Tongue (tissue), 2 donors: ENCODE measurements around the gene CACNG8. TPM values are rescaled to one million over a fixed set of nuclear protein-coding genes. Genes with fewer than 3 reads are reported as not detected.
A peak's percentile ranks its signal among the peaks of the same experiment; 100 is the strongest.

Experiments
- DNase-seq: peaks from one replicate; pipeline ENCODE4 v3.0.0-alpha.2; 2015
- total RNA-seq: library from RNA; depleted of rRNA; stranded (reverse); fragments of >200 nt; gene quantifications from one replicate; pipeline ENCODE4 v1.2.3, GENCODE V29; 2014

CACNG8 gene
- total RNA-seq, 1 donor from 2014 or later = 0.10 TPM

DNA sequence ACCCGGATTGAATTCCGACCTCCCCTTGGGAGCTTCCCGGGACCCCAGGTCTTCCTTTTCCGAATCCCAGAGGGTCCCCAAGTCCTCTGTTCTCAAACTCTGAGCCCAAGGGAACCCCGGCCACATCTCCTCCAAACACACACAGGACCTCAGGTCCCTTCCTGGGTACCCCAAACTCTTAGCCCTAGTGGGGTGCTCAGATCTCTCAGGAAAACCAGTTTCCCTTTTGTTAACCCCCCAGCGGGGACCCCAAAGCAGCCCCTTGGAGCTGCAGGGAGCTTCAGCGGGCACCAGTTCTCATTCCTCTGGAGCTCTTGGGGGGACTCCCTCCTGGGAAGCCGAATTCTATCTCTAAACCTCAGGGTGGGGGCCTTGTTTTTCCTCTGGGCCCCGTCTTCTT is 29.5 kb downstream of the CACNG8 start:
- DNase-seq = no peak

DNA sequence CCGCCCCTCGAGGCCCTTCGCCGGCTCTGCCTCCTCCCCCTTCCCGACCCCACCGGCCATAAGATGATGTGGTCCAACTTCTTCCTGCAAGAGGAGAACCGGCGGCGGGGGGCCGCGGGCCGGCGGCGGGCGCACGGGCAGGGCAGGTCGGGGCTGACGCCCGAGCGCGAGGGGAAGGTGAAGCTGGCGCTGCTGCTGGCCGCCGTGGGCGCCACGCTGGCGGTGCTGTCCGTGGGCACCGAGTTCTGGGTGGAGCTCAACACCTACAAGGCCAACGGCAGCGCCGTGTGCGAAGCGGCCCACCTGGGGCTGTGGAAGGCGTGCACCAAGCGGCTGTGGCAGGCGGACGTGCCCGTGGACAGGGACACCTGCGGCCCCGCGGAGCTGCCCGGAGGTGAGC is 30.1 kb downstream of the CACNG8 start:
- no peak for DNase-seq

DNA sequence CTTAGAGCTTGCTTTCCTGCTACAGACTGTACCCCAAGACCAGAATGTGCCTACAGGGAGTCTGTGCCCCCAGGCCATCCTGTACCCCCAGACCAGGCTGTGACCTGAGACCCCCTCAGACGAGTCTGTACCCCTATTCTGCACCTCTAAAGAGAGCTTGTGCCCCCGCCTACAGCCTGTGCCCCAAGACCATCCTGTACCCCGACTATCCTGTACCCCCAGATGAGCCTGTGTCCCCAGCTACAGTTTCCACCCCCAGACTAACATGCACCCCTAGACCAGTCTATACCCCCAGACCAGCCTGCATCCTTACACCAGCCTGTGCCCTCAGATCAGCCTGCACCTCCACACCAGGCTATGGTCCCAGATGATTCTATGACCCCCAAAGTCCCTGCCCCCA is 30.7 kb downstream of the CACNG8 start:
- DNase-seq = no peak

DNA sequence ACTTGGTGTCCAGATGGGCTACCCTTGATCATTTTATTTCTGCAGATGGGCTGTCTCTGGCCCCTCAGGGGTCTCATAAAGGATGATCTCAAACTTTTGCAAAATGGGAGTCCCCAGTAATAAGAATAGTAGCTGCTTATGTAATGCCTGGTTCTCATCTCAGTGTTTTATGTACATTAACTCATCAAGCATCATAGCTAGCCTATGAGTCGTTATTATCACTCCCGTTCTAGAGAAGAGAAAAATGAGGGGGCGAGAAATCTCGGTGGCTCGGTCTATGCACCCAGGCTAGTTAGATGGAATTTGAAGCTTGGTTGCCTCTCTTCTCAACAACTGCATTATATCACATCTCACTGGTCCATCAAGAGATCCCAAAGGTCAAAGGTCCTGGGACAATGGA is 32.1 kb downstream of the CACNG8 start:
- DNase-seq = no peak

DNA sequence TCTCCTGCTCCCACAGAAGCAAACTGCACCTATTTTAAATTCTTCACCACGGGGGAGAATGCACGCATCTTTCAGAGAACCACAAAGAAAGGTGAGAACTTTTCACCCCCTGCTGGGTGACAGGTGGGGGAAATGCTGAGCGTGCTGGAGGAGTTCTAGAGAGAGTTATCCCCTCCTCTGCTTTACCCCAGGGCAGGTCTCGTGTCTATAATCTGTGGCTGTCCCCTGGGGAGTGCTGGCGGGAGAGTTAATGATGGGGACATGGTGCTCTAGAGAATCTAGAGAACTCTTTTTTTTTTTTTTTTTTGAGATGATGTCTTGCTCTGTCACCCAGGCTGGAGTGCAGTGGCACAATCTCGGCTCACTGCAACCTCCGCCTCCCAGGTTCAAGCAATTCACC is 35.5 kb downstream of the CACNG8 start:
- DNase-seq = no peak

DNA sequence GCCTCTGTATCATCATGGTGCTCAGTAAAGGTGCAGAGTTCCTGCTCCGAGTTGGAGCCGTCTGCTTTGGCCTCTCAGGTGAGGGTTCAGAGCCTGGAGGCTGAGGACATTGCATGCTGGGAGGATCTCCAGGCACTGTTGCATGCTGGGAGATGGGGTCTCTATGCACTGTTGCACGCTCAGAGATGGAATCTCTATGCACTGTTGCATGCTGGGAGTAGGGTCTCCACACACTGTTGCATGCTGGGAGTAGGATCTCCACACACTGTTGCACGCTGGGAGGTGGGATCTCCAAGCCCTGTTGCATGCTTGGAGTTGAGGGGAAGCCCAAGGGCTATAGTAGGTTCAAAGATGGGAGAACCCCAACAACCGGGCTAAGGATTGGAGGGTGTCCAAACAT is 37.0 kb downstream of the CACNG8 start:
- no peak for DNase-seq

DNA sequence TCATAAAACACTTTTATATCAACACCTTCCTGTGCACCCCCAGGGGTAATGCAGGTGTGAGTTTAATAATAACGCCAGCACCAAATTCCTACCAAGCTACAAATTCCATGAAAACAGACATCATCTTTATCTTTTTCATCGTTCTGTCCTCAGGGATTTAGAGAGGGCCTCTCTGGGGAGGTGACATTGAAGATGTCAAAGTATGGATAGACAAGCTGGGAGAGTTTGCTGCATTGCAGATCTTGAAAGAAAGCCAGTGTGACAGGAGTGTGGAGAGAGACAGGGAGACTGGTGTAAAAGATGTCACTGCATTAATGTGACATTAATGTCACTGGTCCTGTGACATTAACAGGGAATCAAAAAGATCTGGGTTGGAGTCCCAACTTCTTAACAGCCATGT is 38.8 kb downstream of the CACNG8 start:
- no peak for DNase-seq

DNA sequence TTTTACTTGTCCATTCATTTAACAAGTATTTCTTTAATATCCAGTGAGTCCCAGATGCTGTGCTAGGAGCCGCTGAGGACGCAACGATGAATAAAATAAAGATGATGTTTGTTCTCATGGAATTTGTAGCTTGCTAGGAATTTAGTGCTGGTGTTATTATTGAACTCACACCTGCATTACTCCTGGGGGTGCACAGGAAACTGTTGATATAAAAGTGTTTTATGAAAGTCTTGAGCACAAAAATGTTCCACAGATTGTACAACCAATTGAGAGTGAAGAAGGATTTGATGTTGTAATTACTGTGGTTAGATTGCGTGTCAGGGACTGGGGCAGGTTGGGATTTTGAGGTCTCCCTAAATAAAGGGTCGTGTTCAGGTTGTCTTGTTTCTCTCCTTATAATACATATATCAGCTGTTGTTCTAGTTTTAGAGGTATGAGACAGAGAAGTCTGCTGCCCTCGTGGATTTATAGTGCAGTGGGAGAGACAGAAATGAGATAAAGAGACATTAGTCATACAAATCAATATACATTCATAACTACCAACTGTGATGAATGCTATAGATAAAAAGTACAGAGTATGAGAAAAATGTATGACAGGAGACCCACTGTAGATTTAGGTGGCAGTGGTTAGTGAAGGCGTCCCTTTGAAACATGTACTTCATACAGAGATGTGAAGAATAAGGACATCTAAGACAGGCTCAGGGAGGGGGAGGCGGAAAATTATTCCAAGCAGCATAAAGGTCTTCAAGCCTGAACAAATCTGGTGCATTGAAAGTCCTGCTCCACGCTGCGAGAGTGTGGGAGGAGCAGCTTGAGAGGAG is 40.0 kb downstream of the CACNG8 start:
- no peak for DNase-seq

DNA sequence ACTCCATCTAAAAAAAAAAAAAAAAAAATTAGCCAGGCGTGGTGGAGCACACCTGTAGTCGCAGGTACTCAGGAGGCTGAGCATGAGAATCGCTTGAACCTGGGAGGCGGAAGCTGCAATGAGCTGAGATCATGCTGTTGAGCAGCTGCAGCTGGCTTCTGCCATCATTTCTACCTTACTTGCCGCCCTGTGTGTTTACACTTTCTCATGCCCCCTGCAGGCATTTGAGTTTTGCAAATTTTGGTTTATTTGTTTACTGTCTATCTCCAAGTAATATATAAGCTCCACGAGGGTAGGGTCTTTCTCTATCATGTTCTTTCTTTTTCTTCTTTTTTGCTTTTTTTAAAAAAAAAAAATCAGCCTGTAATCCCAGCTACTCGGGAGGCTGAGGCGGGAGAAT is 46.7 kb downstream of the CACNG8 start:
- DNase-seq = no peak

DNA sequence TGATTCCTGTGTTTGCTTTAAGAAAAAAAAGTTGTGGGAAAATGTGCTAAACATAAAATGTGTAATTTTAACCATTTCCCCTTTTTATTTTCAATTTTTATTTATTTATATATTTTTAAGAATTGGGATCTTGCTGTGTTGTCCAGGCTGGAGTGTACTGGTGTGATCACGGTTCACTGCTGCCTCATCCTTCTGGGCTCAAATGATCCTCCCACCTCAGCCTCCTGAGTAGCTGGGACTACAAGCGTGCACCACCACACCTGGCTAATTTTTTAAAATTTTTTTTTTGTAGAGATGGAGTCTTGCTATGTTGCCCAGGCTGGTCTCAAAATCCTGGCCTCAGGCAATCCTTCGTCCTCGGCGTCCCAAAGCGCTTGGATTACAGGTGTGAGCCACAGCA is 47.7 kb downstream of the CACNG8 start:
- DNase-seq = no peak

DNA sequence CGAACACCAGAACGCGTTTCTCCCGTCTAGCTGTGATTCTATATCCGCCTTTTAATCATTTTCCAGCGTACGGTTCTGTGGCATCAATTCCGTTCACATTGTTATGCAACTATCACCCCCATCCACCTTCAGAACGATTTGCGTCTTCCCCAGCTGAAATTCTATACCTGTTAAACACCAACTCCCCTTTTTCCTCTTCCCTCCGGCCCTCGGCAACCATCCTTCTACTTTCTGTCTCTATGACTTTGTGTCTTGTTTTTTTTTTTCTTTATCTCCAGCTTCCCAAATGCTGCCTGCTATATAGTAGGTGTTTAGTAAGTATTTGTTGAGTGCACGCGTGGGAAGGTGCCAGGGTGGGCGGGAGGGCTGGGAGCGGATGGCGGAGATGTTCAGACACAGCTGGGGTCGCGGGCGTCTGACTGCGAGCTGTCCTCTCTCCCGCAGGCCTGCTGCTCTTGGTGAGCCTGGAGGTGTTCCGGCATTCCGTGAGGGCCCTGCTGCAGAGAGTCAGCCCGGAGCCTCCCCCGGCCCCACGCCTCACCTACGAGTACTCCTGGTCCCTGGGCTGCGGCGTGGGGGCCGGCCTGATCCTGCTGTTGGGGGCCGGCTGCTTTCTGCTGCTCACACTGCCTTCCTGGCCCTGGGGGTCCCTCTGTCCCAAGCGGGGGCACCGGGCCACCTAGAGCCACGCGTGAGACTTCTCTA is 48.9 kb downstream of the CACNG8 start:
- DNase-seq = no peak

DNA sequence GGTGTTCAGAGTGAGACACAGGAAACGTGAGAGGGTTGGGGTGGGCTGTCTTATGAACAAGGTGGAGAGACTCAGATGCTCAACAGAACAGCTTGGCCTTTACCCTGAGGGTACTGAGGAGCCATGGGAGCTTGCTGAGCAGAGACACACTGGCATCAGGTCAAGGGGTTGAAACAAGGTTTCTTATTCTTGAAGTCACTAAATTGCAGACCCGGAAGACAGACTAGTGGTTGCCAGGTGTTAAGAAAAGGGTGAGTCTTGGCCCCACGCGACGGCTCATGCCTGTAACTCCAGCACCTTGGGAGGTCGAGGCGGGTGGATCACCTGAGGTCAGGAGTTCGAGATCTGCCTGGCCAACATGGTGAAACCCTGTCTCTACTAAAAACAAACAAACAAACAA is 51.1 kb downstream of the CACNG8 start:
- DNase-seq = no peak

DNA sequence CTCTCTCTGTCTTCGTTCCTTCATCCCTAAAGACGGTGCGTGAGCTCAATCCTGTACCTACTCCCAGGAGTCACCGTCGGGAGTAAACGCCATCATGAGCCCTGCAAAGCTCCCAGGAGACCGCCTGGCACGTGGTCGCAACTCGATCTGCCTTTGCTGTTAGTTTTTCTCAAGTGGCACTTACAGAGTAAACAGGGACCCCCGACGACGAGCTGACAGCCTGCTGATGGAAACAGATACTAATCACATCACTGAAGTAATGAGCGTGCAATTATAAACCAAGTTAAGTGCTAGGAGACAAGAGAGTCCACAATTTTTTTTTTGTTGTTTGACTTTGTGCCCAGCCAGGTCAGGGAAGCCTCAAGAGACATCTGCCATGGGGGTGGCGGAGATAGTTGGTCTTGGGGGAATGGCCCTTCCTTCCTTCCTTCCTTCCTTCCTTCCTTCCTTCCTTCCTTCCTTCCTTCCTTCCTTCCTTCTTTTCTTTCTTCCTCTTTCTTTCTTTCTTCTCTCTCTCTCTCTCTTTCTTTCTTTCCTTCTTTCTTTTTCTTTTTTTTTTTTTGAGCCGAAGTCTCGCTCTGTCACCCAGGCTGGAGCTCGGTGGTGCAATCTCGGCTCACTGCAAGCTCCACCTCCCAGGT is 52.3 kb downstream of the CACNG8 start:
- peak; percentile 14 for DNase-seq

DNA sequence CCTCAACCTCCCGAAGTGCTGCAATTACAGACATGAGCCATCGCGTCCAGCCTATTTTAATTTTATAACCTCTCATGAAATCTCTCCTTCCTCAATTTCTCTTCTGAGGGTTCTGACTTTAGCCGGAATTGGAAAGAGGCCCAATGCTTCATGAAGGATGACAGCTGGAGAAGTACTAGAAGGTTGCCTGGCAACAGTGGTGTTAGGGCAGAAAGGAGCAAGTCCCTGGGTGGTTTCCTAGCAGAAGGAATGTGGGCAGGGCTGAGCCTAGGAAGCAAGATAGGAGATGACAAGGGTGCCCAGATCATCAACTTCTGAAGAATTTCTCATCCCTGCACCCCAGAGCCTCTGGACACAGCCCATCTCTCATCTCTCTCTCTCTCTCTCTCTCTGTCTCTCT is 54.5 kb downstream of the CACNG8 start:
- DNase-seq = peak; percentile 38

DNA sequence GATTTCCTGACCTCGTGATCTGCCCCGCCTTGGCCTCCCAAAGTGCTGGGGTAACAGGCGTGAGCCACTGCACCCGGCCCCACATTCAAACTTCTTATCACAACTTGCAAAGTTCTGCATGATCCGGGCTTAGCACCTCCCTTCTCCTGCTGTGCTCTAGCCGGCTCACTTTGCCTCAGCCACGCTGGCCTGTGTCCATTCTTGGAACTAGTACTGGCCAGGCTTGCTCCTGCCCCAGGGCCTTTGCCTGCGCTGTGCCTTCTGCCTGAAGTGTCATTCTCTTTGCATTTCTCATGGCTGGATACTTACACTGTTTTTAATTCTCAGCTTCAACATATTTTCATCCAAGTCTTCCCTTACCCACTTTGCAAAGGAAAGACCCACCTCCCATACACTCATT is 58.6 kb downstream of the CACNG8 start:
- DNase-seq = no peak

DNA sequence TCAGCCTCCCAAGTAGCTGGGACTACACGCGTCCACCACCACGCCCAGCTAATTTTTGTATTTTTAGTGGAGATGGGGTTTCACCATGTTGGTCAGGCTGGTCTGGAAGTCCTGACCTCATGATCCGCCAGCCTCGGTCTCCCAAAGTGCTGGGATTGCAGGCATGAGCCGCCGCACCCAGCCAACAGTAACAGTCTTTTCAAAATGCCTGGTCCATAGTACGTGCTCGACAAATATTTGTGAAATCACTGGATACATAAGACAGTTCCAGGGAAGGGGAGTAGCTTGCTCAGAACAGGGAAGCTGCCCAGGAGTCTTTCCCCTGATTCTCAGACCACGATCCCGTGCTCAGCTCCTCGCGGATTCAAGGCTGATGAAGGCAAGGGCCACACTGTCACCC is 59.2 kb downstream of the CACNG8 start:
- DNase-seq = no peak

DNA sequence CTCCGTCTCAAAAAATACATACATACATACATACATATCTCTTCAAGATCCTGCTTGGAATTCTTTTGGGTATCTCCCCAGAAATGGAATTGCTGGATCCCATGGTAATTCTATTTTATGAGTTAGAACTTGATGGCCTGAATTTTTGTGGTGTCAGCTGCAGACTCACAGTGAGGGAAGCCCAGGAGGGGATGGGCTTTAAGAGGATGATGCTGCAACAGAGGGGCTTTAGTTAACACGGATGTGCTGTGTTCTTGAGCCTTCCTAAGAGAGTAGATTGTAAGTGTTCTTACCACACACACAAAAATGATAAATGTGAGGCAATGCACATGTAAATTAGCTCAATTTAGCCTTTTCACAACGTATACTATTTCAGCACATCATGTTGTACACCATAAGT is 60.5 kb downstream of the CACNG8 start:
- no peak for DNase-seq

DNA sequence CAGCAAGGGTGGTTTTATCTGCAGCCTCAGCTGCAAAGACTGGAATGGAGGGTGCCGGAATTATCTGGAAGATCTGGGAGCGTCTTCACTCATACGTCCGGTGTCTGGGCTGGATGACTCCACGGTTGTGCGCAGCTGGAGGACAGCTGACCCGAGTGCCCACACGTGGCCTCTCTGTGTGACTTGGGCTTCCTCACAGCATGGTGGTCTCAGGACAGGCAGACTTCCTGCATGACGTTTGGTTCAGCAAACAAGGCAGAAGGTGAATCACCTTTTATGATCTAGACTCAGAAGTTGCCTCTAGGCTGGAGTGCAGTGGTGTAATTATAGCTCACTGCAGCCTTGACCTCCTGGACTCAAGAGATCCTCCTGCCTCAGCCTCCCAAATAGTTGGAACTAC is 61.9 kb downstream of the CACNG8 start:
- DNase-seq = no peak

DNA sequence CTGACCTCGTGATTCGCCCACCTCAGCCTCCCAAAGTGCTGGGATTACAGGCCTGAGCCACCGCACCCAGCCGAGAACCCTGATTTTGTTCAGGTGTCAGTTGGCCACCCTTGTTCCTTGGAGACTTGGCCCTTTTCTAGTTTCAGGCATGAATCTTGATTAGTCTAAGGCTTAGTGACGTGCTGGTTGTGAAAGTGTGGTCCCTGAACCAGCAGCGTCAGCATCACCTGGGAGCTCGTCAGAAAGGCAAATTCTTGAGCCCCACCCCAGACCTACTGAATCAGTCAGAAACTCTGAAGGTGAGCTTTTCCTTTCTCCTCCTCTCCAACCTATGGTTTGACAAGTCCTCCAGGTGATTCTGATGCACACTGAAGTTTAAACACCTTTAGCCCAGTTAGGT is 63.9 kb downstream of the CACNG8 start:
- DNase-seq = no peak

DNA sequence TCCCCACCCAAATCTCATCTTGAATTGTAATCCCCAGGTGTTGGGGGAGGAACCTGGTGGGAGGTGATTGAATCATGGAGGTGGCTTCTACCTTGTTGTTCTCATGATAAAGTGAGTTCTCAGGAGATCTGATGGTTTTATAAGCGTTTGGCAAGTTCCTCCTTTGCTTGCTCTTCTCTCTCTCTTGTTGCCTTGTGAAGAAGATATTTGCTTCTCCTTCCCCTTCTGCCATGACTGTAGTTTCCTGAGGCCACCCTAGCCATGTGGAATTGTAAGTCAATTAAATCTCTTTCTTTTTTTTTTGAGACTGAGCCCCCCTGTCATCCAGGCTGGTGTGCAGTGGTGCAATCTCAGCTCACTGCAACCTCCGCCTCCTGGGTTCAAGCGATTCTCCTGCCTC is 66.6 kb downstream of the CACNG8 start:
- no peak for DNase-seq

DNA sequence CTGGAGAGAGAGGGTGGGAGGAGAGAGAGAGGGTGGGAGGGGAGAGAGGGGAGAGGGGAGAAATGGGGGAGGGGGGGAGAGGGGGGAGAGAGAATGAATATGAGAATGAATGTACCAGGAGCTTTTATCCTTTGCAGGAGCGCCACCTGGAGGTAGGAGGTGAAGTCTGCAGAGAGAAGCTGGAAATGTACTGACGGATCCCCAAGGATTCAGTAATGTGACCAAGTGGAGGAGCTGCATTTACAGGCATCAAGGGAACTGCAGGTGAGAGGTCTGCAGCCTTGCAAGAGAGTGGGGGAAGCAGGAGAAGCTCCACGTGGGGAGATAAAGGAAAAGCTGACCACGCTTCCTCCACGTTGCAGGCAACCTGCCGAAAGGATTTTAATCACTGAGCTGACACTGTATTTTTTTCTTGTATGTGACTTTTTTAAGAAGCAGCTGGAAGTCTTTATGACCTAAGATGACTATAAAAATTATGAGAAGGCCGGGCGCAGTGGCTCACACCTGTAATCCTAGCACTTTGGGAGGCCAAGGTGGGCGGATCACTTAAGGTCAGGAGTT is 67.3 kb downstream of the CACNG8 start:
- DNase-seq = peak; percentile 63

DNA sequence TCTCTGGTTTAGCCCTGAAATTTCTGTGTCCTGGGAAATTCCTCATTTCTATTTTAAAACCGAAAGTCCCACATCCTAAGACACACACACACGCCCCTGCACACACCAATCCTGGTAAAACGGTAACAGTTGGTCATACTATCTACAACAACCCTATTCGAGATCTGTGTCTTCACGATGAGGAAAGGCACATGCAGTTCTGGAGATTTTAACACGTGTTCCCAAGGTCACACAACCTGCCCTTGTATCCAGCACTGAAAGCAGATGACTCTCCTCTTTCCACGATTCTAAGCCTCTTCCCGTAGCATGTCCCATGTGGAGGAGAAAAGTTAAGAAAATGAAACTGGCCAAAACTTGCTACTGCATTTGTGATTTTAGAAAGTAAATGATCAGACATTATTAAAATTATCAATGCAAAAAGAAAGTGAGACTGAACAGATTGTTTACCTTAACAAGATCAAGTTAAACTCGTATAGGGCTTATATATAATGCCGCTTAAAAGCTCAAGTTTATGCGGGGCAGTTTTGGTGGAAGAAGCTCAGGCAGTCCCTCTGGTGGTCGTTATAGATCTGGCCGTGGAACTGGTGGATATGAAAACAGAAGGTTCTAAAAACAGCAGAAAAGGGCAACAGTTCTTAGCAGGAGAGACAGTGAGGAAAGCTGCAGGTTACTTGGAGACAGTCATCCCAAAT is 68.3 kb downstream of the CACNG8 start:
- no peak for DNase-seq
